PC-9 (cell line): ENCODE measurements around the gene CACHD1. TPM values are rescaled to one million over a fixed set of nuclear protein-coding genes. Genes with fewer than 3 reads are reported as not detected.

ENCODE experiments used
- BruUV-seq: library from RNA; stranded (reverse); fragments of 400-500 nt; replicated peaks from 2 replicates; lab custom pipeline; 2021; lab: Mats Ljungman, UMichigan
- CTCF ChIA-PET: fragments of 300-600 bp; sonication (Branson Sonifier 250); formaldehyde crosslinking; loops from one replicate; lab custom pipeline; 2022; ENCODE audit warnings: antibody characterized with exemption; lab: Charles Lee
- POLR2A ChIA-PET: fragments of 300-600 bp; sonication (Branson Sonifier 250); formaldehyde crosslinking; loops from one replicate; lab custom pipeline; 2022; ENCODE audit warnings: antibody characterized with exemption; ENCODE audit not compliant: unreplicated experiment; lab: Charles Lee
- DNase-seq, 2 experiments: peaks; one replicate each; pipeline versions ENCODE4 v3.0.0 to v3.0.0-alpha.2; 2015 to 2022; ENCODE audit warnings: mixed read lengths in 1 of 2
- H2AFZ ChIP-seq: fragments of 200-600 bp; sonication (generic); 2 replicates; pipeline ENCODE4 v1.8.1; 2017; ENCODE audit warnings: antibody characterized with exemption
- H3F3A ChIP-seq: fragments of 200-600 bp; sonication (generic); 2 replicates; pipeline ENCODE4 v1.8.1; 2017; ENCODE audit warnings: antibody characterized with exemption, mild to moderate bottlenecking, low read depth; ENCODE audit not compliant: insufficient read depth
- H3K27ac ChIP-seq: fragments of 200-600 bp; sonication (generic); 2 replicates; pipeline ENCODE4 v1.6.1; 2016; ENCODE audit warnings: mixed run types
- H3K27me3 ChIP-seq: fragments of 200-600 bp; sonication (generic); 2 replicates; pipeline ENCODE4 v1.6.1; 2016; ENCODE audit warnings: low read depth, mixed run types; ENCODE audit not compliant: insufficient read depth
- H3K36me3 ChIP-seq: fragments of 200-600 bp; sonication (generic); 2 replicates; pipeline ENCODE4 v1.6.1; 2016; ENCODE audit warnings: low read depth, mixed run types
- H3K4me1 ChIP-seq: fragments of 200-600 bp; sonication (generic); replicated peaks from 2 replicates; pipeline ENCODE4 v1.6.1; 2016; ENCODE audit warnings: mixed run types; ENCODE audit not compliant: insufficient read depth
- H3K4me2 ChIP-seq: fragments of 200-600 bp; sonication (generic); 2 replicates; pipeline ENCODE4 v1.6.1; 2017; ENCODE audit warnings: mixed run types
- H3K4me3 ChIP-seq: fragments of 200-600 bp; sonication (generic); 2 replicates; pipeline ENCODE4 v1.6.1; 2016; ENCODE audit warnings: mixed run types
- H3K79me2 ChIP-seq: fragments of 200-600 bp; sonication (generic); 2 replicates; pipeline ENCODE4 v1.6.1; 2017; ENCODE audit warnings: low read depth, mixed run types
- H3K9me2 ChIP-seq: fragments of 200-600 bp; sonication (generic); 2 replicates; pipeline ENCODE4 v1.8.1; 2017; ENCODE audit warnings: mild to moderate bottlenecking; ENCODE audit not compliant: insufficient read depth
- H3K9me3 ChIP-seq: fragments of 200-600 bp; sonication (generic); 2 replicates; pipeline ENCODE4 v1.8.1; 2016; ENCODE audit warnings: low read depth; ENCODE audit not compliant: insufficient read depth
- H4K20me1 ChIP-seq: fragments of 200-600 bp; sonication (generic); 2 replicates; pipeline ENCODE4 v1.8.1; 2017; ENCODE audit not compliant: insufficient read depth
- EZH2 ChIP-seq: fragments of 200-600 bp; sonication (generic); IDR thresholded peaks from 2 replicates; pipeline ENCODE4 v1.8.0; 2017; ENCODE audit warnings: antibody characterized with exemption, low read depth
- intact Hi-C: fragments of 100-400 bp; cut with micrococcal nuclease; formaldehyde crosslinking; loops from one replicate; pipeline ENCODE4 v1.10.0; 2022; ENCODE audit not compliant: unreplicated experiment
- total RNA-seq: library from RNA; stranded (reverse); gene quantifications from 2 replicates; pipeline ENCODE4 v1.2.3, GENCODE V29; 2021
- TF ChIP-seq, protein P1 (sequence below): fragments of 200-600 bp; sonication (generic); conservative IDR thresholded peaks from 2 replicates; pipeline ENCODE4 v1.6.1; 2017; ENCODE audit warnings: mixed run types, antibody characterized with exemption, mild to moderate bottlenecking, moderate library complexity

Gene CACHD1
- total RNA-seq, 1 experiment from 2014 or later: 3.1 TPM

DNA sequence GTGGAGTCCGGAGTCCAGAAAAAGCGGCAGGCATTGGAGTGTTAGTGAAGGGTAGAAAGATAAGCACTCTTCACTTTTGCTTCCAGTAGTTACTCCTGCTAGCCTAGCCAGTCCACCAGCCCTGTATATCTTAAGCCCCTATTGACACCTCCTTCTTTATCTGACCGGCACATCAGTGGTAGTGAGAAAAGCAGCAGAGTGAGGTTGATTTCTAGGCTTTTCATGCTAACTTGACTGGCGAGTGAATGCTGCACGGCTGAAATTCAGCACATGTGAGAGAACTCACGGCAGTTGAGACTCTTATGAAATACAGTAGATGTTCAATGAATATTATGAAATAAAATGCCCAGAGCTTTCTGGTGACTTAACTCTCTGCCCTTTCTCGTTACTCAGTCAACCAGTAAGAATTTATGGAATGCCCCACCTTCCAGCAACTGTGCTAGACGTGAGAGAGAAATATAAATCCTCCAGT, 128.2 kb downstream of the CACHD1 start:
- Histone ChIP-seq H3F3A (peaks cover 6% of the 10 kb centered on the region; the same call in 1 of the 2 replicates), H3K9me3 (peaks cover 5% of the 10 kb centered on the region; the same call in 1 of the 2 replicates), H2AFZ (no peak overlapping the region; the same call in 1 of the 2 replicates), H3K9me2 (no peaks in the 10 kb centered on the region), H3K4me2 (peak overlapping the region; percentile 75), H3K4me1 (peaks cover 36% of the 10 kb centered on the region), H3K36me3 (no peaks in the 10 kb centered on the region), H4K20me1 (no peaks in the 10 kb centered on the region), H3K4me3 (peak overlapping the region; percentile 24; the same call in 1 of the 2 replicates), H3K27me3 (no peaks in the 10 kb centered on the region), H3K79me2 (no peaks in the 10 kb centered on the region), H3K27ac (peak overlapping the region; percentile 8; the same call in 1 of the 2 replicates)
- POLR2A ChIA-PET: interaction anchor here (0.7 kb wide), 1 partner anchor 67 kb away, joined by 7 read pairs; no protein-coding TSS in a partner anchor
- BruUV-seq: no TSS peak
- intact Hi-C loops: loop anchor here (2.0 kb wide), 1 partner anchor 255 kb away; no protein-coding TSS in a partner anchor
- DNase-seq: peak; percentile 31 to 93
- CTCF ChIA-PET: no interaction called here
- TF ChIP-seq, protein P1, sequence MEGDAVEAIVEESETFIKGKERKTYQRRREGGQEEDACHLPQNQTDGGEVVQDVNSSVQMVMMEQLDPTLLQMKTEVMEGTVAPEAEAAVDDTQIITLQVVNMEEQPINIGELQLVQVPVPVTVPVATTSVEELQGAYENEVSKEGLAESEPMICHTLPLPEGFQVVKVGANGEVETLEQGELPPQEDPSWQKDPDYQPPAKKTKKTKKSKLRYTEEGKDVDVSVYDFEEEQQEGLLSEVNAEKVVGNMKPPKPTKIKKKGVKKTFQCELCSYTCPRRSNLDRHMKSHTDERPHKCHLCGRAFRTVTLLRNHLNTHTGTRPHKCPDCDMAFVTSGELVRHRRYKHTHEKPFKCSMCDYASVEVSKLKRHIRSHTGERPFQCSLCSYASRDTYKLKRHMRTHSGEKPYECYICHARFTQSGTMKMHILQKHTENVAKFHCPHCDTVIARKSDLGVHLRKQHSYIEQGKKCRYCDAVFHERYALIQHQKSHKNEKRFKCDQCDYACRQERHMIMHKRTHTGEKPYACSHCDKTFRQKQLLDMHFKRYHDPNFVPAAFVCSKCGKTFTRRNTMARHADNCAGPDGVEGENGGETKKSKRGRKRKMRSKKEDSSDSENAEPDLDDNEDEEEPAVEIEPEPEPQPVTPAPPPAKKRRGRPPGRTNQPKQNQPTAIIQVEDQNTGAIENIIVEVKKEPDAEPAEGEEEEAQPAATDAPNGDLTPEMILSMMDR: no peak

DNA sequence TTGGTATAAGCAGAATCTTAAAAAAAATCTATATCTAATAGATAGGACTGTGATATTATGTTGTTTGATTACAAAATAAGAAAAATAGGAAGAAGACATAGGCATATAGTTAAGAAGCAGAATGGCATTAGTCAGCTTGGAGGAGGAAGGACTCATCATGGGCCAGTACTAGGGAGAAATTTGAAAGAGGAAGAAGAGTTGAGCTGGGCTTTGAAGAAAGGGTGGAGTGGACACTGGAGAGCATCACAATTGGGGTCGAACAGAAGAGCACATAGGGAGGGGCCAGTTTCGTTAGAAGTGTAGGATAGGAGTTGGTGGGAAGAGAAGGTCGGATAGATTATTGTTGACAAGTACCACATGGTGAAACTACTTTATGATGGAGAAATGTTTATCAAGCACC, 129.3 kb downstream of the CACHD1 start:
- Histone ChIP-seq H3K27me3 (no peaks in the 10 kb centered on the region), H3K79me2 (no peaks in the 10 kb centered on the region), H2AFZ (no peak overlapping the region), H3F3A (peaks cover 6% of the 10 kb centered on the region; the same call in 1 of the 2 replicates), H3K36me3 (no peaks in the 10 kb centered on the region), H3K9me2 (no peaks in the 10 kb centered on the region), H4K20me1 (no peaks in the 10 kb centered on the region), H3K27ac (no peak overlapping the region), H3K9me3 (peaks cover 5% of the 10 kb centered on the region; the same call in 1 of the 2 replicates), H3K4me1 (peaks cover 36% of the 10 kb centered on the region), H3K4me2 (no peak overlapping the region), H3K4me3 (no peak overlapping the region)
- no TSS peak for BruUV-seq
- CTCF ChIA-PET: no interaction called here
- no peak for TF ChIP-seq EZH2
- TF ChIP-seq, protein P1: no peak
- no peak for DNase-seq
- POLR2A ChIA-PET: no interaction called here
- intact Hi-C loops: loop anchor here (2.0 kb wide), 1 partner anchor 256 kb away; no protein-coding TSS in a partner anchor

DNA sequence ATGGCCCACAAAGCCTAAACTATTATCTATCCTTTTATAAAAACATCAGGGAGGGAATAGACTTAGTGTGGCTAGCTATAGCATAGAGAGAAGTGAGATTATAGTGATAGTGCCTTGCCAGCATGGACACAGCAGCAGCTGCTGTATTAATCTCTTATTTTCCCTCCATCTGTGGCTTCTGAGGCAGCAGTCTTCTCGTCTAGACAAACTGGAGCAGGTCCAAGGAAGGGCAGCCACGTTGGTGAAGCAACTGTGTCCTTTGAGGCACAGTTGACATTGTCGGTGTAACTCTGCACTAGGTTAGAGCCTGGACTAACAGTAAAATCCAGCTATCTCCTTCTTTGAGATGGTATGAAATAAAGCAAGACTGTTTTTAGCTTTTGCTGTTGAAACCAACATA, 131.3 kb downstream of the CACHD1 start:
- no peaks in the 10 kb centered on the region for H3K27me3 ChIP-seq
- no peaks in the 10 kb centered on the region for H3K9me2 ChIP-seq
- DNase-seq: no peak
- no peak overlapping the region for H2AFZ ChIP-seq
- no peaks in the 10 kb centered on the region for H3K36me3 ChIP-seq
- H3K4me2 ChIP-seq: no peak overlapping the region
- H3K9me3 ChIP-seq: peaks cover 5% of the 10 kb centered on the region; the same call in 1 of the 2 replicates
- H3K27ac ChIP-seq: no peak overlapping the region
- ChIA-PET CTCF (no interaction called here), POLR2A (interaction anchor here (0.5 kb wide), 1 partner anchor 180 kb away, joined by 14 read pairs; no protein-coding TSS in a partner anchor)
- intact Hi-C loops: no loop called here
- H4K20me1 ChIP-seq: no peaks in the 10 kb centered on the region
- peaks cover 28% of the 10 kb centered on the region for H3K4me1 ChIP-seq
- H3K4me3 ChIP-seq: no peak overlapping the region
- H3K79me2 ChIP-seq: no peaks in the 10 kb centered on the region
- H3F3A ChIP-seq: peaks cover 6% of the 10 kb centered on the region; the same call in 1 of the 2 replicates
- no TSS peak for BruUV-seq
- TF ChIP-seq, protein P1: no peak
- no peak for TF ChIP-seq EZH2
